Colonic mucosa (tissue), 4 donors: ENCODE measurements around the gene BLTP3A. TPM values are rescaled to one million over a fixed set of nuclear protein-coding genes. Genes with fewer than 3 reads are reported as not detected.
"Not testable (repeated sequence)": the region's sequence is repeated elsewhere in the genome, so short reads cannot be mapped to it uniquely, and the experiment has no call there.

ENCODE experiments used
- DNase-seq: peaks from one replicate; pipeline ENCODE4 v3.0.0-alpha.2; 2020
- H3K27ac ChIP-seq: fragments of 200-600 bp; one replicate; pipeline ENCODE4 v1.8.0; 2021
- H3K27me3 ChIP-seq: fragments of 200-600 bp; one replicate; pipeline ENCODE4 v1.8.0; 2021
- H3K36me3 ChIP-seq: fragments of 200-600 bp; one replicate; pipeline ENCODE4 v1.8.0; 2021
- H3K4me1 ChIP-seq: fragments of 200-600 bp; one replicate; pipeline ENCODE4 v1.8.0; 2021; ENCODE audit warnings: mild to moderate bottlenecking
- H3K4me3 ChIP-seq: fragments of 200-600 bp; one replicate; pipeline ENCODE4 v1.8.0; 2021
- H3K9ac ChIP-seq, 2 donors: one replicate each; pipeline ENCODE4 v1.7.0; 2013; ENCODE audit warnings: control low read depth in 2 of 2, low read depth in 2 of 2, low read length in 2 of 2
- H3K9me3 ChIP-seq: fragments of 200-600 bp; one replicate; pipeline ENCODE4 v1.8.0; 2021
- CTCF ChIP-seq: fragments of 200-600 bp; IDR thresholded peaks from one replicate; pipeline ENCODE4 v1.8.0; 2022; ENCODE audit warnings: antibody characterized with exemption, mild to moderate bottlenecking
- intact Hi-C: fragments of 100-400 bp; cut with DNase I; formaldehyde crosslinking; loops from one replicate; pipeline ENCODE4 v1.14.1; 2022
- total RNA-seq, 2 donors: library from RNA; stranded (reverse); fragmentation: NEBNext Ultra II Directional in 1 of 2; extraction: Animal tissue kit (Norgen Biotek cat#: 25700) in 1 of 2; gene quantifications; one replicate each; pipeline ENCODE4 v1.2.1, GENCODE V29; 2021
- donor health status: healthy.
- donor health status: DM: no; HTN: no; CAD: no.
- donor health status: DM: no; HTN: no; CAD: no.

Gene BLTP3A
- total RNA-seq, result 10 to 100 TPM in 1 of 2 donors, 1 to 10 TPM in 1; 7.6 to 11.1 TPM

- no peaks in the 10 kb centered on the region for H3K36me3 ChIP-seq
- peak within 1 kb of the TSS; percentile 86 to 93 for H3K9ac ChIP-seq
- H3K4me1 ChIP-seq, result no peaks in the 10 kb centered on the region
- H3K27me3 ChIP-seq, result no peaks in the 10 kb centered on the region
- H3K4me3 ChIP-seq, result peak within 1 kb of the TSS; percentile 61
- peak; percentile 68 for DNase-seq
- H3K27ac ChIP-seq, result peak within 1 kb of the TSS; percentile 85
- intact Hi-C loops, result no loop called here
- H3K9me3 ChIP-seq, result no peaks in the 10 kb centered on the region
- TF ChIP-seq CTCF, result no peak
Measured at GRCh38 chr6:34791701-34792604, at the start of gene BLTP3A. BLTP3A (plus strand) TSS chr6:34792083; CDS start chr6:34792251, 168 bp downstream.

- TF ChIP-seq CTCF, result no peak
- no peaks in the 10 kb centered on the region for H3K9me3 ChIP-seq
- H3K27ac ChIP-seq, result no peak overlapping the region
- no peak for DNase-seq
- H3K27me3 ChIP-seq, result no peaks in the 10 kb centered on the region
- H3K4me1 ChIP-seq, result peaks cover 7% of the 10 kb centered on the region
- no peak overlapping the region for H3K9ac ChIP-seq
- no peaks in the 10 kb centered on the region for H3K36me3 ChIP-seq
- H3K4me3 ChIP-seq, result no peak overlapping the region
- intact Hi-C loops, result no loop called here
Measured at GRCh38 chr6:34742094-34742493, 49.8 kb upstream of the BLTP3A start.

GRCh38 chr6:34743625-34744293 is 48.1 kb upstream of the BLTP3A start:
- intact Hi-C loops, result no loop called here
- Histone ChIP-seq H3K36me3 (no peaks in the 10 kb centered on the region), H3K27me3 (no peaks in the 10 kb centered on the region), H3K27ac (no peak overlapping the region), H3K4me3 (no peak overlapping the region), H3K9ac (no peak overlapping the region), H3K9me3 (no peaks in the 10 kb centered on the region), H3K4me1 (peaks cover 7% of the 10 kb centered on the region)
- DNase-seq, result no peak
- no peak for TF ChIP-seq CTCF

- H3K27me3 ChIP-seq, H3K9me3 ChIP-seq, H3K4me3 ChIP-seq, DNase-seq, intact Hi-C loops, H3K36me3 ChIP-seq, H3K4me1 ChIP-seq, H3K27ac ChIP-seq, H3K9ac ChIP-seq: not testable (repeated sequence)
Measured at GRCh38 chr6:34744294-34744647, 47.6 kb upstream of the BLTP3A start.

GRCh38 chr6:34745277-34746103 is 46.4 kb upstream of the BLTP3A start:
- intact Hi-C loops, result no loop called here
- H3K27me3 ChIP-seq, result no peaks in the 10 kb centered on the region
- H3K9me3 ChIP-seq, result no peaks in the 10 kb centered on the region
- DNase-seq, result peak; percentile 77
- no peaks in the 10 kb centered on the region for H3K36me3 ChIP-seq
- peak overlapping the region in 1 of 2 donors; percentile 58 for H3K9ac ChIP-seq
- no peak for TF ChIP-seq CTCF
- no peak overlapping the region for H3K4me3 ChIP-seq
- peaks cover 7% of the 10 kb centered on the region for H3K4me1 ChIP-seq
- peak overlapping the region; percentile 73 for H3K27ac ChIP-seq
